GM19193 (cell line): ENCODE data around the gene SEMA3C.

Experiments
- POLR2A ChIP-seq: IDR thresholded peaks from 4 replicates; pipeline ENCODE4 v1.6.1; 2011; ENCODE audit not compliant: insufficient read depth, insufficient read length; ENCODE audit errors: extremely low read depth

The SEMA3C gene

DNA sequence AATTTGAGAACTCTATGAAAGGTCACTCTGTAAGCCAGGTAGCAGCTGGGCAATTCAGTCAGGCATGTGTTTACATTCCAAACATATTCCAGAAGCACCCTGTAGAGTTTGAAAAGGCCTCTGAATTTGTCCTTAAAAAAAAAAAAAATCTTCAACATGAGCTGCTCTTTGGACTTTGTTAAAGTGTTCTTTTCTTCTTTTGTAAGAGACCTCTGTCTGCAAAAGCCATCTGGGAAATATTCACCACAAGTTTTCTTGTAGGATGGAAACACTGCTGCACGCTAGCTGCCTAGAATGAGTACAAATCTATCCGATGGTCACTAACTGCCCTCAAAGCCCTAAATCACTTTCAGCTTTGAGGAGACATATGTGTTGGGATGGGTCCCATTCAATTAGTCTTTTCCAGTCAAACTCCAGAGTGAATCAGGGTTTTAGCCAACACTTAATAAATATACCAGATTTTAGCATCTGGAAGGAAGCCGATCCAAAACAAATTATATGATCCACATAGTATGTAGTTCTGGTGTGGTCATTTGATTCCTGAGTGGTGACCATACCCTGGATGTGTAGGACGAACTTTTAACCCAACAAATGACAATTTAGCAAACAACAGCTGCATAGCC is 194.5 kb downstream of the SEMA3C start:
- no peak for TF ChIP-seq POLR2A

DNA sequence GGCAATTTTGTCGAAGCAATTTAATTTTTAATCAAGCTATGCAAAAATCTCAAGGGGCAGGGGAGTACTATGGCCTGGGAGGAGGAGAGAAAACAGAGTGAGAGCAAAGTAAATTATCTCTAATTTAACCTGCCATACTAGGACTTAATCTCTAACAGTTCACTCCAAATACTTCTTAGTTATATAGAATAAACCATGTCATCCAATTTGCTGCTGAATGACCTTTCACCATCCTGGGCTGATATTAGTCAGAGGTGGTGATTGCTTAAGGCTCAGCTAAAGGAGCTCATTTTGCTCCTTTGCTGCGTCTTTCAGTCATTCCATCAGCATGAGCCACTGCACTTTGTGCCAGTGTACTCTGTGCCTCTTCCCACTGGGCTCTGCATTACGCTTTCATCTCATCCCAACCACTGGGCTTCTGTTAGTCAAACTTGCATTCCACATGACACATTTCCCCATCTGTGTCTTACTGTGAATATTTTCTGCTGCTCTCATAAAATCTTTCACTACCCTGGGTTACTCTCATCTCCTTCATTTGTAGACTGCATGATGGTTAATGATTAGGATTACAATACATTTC is 196.1 kb downstream of the SEMA3C start:
- no peak for TF ChIP-seq POLR2A

- TF ChIP-seq POLR2A: no peak
Measured at GRCh38 chr7:80721883-80722615, 196.8 kb downstream of the SEMA3C start.

- TF ChIP-seq POLR2A: no peak
Measured at GRCh38 chr7:80720146-80720545, 198.7 kb downstream of the SEMA3C start.

DNA sequence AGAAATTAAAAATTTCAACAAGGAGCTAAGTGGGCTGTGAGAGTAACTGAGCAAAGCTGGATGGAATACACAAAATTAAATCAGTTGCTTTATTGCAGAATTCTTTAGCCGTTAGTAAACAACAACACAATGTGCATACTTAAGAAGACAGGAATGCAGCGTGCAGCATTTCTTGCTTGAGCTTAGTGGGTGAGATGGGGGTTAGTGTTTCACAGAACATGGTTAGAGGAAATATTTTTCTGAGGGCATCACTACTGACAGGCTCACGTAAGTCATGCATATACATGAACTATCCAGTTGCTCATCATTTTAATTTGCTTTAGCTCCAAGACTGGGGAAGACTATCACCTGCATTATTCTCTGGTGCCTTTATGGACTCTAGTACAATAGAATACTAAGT is 199.6 kb downstream of the SEMA3C start:
- no peak for TF ChIP-seq POLR2A

GRCh38 chr7:80711531-80711930 is 207.3 kb downstream of the SEMA3C start:
- TF ChIP-seq POLR2A: no peak

GRCh38 chr7:80708123-80708522 is 210.7 kb downstream of the SEMA3C start:
- no peak for TF ChIP-seq POLR2A

GRCh38 chr7:80707318-80707717 is 211.5 kb downstream of the SEMA3C start:
- TF ChIP-seq POLR2A: no peak

GRCh38 chr7:80705130-80705781 is 213.6 kb downstream of the SEMA3C start:
- no peak for TF ChIP-seq POLR2A

DNA sequence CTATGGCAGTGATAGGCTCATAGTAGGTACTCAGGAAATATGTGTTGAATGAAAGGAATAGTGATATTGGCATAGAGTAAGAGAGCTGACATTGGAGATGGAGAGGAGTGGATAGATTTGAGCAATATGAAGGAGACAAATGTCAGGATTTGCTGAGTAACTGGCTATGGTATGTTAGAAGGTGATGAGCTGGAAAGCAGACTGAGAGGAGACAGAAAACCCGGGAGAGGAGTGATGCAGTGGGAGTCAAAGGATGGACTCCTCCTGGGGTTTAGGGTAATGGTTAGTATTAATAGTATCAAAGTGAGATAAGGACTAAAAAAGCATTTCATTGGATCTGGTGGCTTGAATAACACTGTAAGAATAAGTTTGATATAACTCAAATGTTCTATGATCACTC is 215.6 kb downstream of the SEMA3C start:
- no peak for TF ChIP-seq POLR2A

DNA sequence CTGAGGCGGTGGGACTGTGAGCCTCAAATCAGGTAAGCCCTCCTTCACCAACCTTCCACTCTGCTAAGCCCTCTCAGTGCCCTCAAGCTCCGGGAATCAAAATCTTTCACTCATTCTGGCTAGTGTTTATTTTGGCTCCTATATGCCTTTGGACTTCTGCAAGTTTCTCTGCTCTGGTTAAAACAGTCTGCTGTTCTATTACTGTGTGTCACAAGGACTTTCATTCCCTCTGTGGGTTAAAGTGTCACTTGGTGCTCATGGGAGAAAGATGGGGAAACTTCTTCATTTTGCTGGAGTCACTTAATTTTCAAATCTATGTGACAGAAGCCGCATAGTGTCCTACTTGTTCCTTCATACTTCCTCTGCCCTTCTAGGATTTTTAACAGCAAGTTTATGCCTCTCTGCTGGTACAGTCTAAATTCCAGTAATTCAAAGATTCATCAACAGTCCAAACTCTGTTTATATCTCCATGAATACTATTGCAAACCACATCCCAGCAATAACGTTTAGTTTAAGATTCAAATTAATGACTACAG is 219.1 kb downstream of the SEMA3C start:
- no peak for TF ChIP-seq POLR2A

DNA sequence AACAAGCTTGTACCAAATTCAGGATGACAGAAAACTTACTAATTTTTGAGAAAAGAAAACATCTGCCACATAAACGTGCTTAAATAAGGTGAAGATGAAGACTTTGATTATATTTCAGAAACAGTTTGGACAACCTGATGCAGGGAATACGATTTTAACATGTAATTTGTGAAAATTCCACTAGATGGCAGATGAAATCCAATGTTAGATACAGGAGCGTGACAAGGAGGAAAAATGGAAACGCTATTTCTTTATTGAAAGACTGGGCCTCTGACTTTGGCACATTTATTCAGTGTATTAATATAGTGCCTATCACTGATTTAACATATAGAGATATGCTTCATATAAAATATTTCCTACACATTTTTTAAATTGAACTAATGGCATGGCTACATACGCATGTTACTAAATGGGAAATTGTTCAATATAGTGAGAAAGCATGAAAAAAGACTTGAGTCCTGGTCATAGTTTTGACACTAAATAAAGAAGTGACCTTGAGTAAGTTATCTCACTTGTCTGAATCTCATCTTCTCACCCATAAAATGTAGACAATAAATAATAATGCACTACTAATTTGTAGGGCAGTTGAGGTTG is 219.7 kb downstream of the SEMA3C start:
- TF ChIP-seq POLR2A: no peak
